Vagina (tissue), 2 donors: Measurements from ENCODE around the gene PROSER2. TPM values are rescaled to one million over a fixed set of nuclear protein-coding genes. Genes with fewer than 3 reads are reported as not detected.

ENCODE experiments used
- DNase-seq, 2 donors: peaks; one replicate each; pipeline ENCODE4 v3.0.0-alpha.2; 2017; ENCODE audit errors: extremely low spot score in 2 of 2
- H3K27ac ChIP-seq: fragments of 200-600 bp; sonication (generic); one replicate; pipeline ENCODE4 v1.5.1; 2019
- H3K27me3 ChIP-seq: fragments of 200-600 bp; sonication (generic); one replicate; pipeline ENCODE4 v1.5.1; 2019
- H3K36me3 ChIP-seq, 2 donors: fragments of 200-600 bp; sonication (generic); one replicate each; pipeline ENCODE4 v1.5.1; 2017 to 2019
- H3K4me1 ChIP-seq: fragments of 200-600 bp; sonication (generic); one replicate; pipeline ENCODE4 v1.5.1; 2019
- H3K4me3 ChIP-seq, 2 donors: fragments of 200-600 bp; sonication (generic); 1 replicate in 1 of 2; 2 replicates in 1 of 2; pipeline ENCODE4 v1.5.1; 2016 to 2019
- H3K9me3 ChIP-seq: fragments of 200-600 bp; sonication (generic); one replicate; pipeline ENCODE4 v1.5.1; 2019
- POLR2A ChIP-seq, 2 donors: fragments of 450-650 bp; IDR thresholded peaks; one replicate each; pipeline ENCODE4 v1.6.1; 2017; ENCODE audit warnings: antibody characterized with exemption in 2 of 2, mild to moderate bottlenecking in 2 of 2, moderate library complexity in 2 of 2
- POLR2AphosphoS5 ChIP-seq, 2 donors: sonication (generic); formaldehyde crosslinking; IDR thresholded peaks; one replicate each; pipeline ENCODE4 v1.9.0; 2017; ENCODE audit warnings: antibody characterized with exemption in 2 of 2, mild to moderate bottlenecking in 2 of 2, low read depth in 1 of 2; ENCODE audit not compliant: insufficient read depth in 1 of 2
- intact Hi-C: fragments of 100-400 bp; cut with DNase I; formaldehyde crosslinking; loops from one replicate; pipeline ENCODE4 v1.15.1; 2023
- total RNA-seq: library from RNA; depleted of rRNA; stranded (reverse); fragments of >200 nt; gene quantifications from one replicate; pipeline ENCODE4 v1.2.3, GENCODE V29; 2016
- TF ChIP-seq, protein P1 (sequence below), 3 experiments: fragments of 450-650 bp in 2 of 3; fragments of 200-600 bp in 1 of 3; sonication (generic) in 1 of 3; IDR thresholded peaks; one replicate each; pipeline ENCODE4 v1.5.1; 2017 to 2019; ENCODE audit warnings: antibody characterized with exemption in 3 of 3, mild to moderate bottlenecking in 2 of 3, moderate library complexity in 2 of 3

The PROSER2 gene
- total RNA-seq, 1 donor from 2014 or later = 8.1 TPM

DNA sequence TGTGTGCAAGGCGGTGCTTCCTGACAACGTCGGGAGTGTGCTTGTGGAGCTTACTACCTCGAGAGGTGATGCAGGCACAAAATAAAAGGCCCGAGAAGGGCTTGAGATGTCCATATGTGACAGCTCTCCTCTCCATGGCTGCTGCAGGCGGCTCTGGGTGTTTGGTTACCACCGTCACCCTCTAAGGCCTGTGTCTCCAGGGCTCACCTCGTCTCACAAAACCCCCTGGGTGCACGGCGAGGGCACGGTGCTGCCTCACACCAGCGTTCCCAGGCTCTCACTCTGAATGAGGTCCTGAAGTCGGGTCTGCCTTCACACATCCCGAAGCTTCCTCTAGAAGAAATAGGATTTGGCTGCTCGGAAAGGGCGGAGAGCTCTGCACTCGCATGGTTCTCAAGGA is 32.9 kb downstream of the PROSER2 start:
- TF ChIP-seq, protein P1, sequence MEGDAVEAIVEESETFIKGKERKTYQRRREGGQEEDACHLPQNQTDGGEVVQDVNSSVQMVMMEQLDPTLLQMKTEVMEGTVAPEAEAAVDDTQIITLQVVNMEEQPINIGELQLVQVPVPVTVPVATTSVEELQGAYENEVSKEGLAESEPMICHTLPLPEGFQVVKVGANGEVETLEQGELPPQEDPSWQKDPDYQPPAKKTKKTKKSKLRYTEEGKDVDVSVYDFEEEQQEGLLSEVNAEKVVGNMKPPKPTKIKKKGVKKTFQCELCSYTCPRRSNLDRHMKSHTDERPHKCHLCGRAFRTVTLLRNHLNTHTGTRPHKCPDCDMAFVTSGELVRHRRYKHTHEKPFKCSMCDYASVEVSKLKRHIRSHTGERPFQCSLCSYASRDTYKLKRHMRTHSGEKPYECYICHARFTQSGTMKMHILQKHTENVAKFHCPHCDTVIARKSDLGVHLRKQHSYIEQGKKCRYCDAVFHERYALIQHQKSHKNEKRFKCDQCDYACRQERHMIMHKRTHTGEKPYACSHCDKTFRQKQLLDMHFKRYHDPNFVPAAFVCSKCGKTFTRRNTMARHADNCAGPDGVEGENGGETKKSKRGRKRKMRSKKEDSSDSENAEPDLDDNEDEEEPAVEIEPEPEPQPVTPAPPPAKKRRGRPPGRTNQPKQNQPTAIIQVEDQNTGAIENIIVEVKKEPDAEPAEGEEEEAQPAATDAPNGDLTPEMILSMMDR (IDR thresholded peaks at IDR 0.05) = no peak
- TF ChIP-seq POLR2AphosphoS5 (IDR thresholded peaks at IDR 0.05; ENCODE audit: insufficient read depth in 1 of 2, low read depth in 1 of 2) (no peak), POLR2A (IDR thresholded peaks at IDR 0.05) (no peak)
- Histone ChIP-seq H3K4me3 (no peak overlapping the region), H3K36me3 (no peaks in the 10 kb centered on the region), H3K27ac (no peak overlapping the region), H3K9me3 (no peaks in the 10 kb centered on the region), H3K4me1 (no peaks in the 10 kb centered on the region), H3K27me3 (no peaks in the 10 kb centered on the region)
- DNase-seq = no peak
- intact Hi-C loops = no loop called here

DNA sequence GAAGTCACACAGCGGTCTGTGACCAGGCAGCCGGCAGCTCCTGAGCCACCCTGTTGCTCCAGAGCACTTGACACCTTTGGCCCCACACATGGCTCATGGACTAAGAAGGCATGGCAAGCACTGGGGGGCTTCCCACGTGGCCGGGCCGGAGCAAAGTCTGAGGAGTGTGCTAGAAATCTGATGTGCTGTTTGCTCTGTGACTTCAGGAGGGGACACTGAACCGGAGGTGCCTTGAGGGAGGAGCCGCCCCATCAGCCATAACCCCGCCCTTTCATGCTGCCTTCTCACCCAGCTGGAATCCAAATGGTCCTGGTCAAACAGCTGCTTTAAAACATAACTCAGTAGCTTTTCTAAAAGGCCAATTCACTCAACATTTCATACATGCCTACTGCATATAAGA is 33.5 kb downstream of the PROSER2 start:
- no peaks in the 10 kb centered on the region for H3K36me3 ChIP-seq
- no peaks in the 10 kb centered on the region for H3K27me3 ChIP-seq
- DNase-seq = no peak
- no peak for TF ChIP-seq POLR2A (IDR thresholded peaks at IDR 0.05)
- TF ChIP-seq, protein P1 (IDR thresholded peaks at IDR 0.05) = no peak
- TF ChIP-seq POLR2AphosphoS5 (IDR thresholded peaks at IDR 0.05; ENCODE audit: insufficient read depth in 1 of 2, low read depth in 1 of 2) = no peak
- H3K27ac ChIP-seq = no peak overlapping the region
- H3K4me3 ChIP-seq = no peak overlapping the region
- no peaks in the 10 kb centered on the region for H3K9me3 ChIP-seq
- H3K4me1 ChIP-seq = no peaks in the 10 kb centered on the region
- intact Hi-C loops = no loop called here

DNA sequence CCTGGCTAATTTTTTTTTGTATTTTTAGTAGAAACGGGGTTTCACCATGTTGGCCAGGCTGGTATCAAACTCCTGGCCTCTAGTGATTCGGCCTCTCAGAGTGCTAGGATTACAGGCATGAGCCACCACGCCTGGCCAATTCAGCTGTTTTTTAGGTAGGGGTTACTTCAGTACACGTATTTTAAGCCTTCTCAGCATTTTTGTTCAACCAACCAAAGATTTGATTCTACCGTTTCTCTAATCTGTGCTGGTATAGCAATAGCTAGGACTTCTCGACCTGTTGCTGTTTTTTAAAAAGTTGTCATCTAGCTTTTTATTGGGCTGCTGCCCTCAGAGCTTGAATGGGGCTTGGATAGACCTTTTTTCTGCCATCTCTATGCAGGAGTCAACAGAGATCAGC is 34.9 kb downstream of the PROSER2 start:
- Histone ChIP-seq H3K27ac (no peak overlapping the region), H3K27me3 (no peaks in the 10 kb centered on the region), H3K4me1 (no peaks in the 10 kb centered on the region), H3K36me3 (no peaks in the 10 kb centered on the region), H3K4me3 (no peak overlapping the region), H3K9me3 (no peaks in the 10 kb centered on the region)
- DNase-seq = no peak
- intact Hi-C loops = no loop called here
- TF ChIP-seq POLR2A (IDR thresholded peaks at IDR 0.05) (no peak), POLR2AphosphoS5 (IDR thresholded peaks at IDR 0.05; ENCODE audit: insufficient read depth in 1 of 2, low read depth in 1 of 2) (no peak)
- TF ChIP-seq, protein P1 (IDR thresholded peaks at IDR 0.05) = no peak

DNA sequence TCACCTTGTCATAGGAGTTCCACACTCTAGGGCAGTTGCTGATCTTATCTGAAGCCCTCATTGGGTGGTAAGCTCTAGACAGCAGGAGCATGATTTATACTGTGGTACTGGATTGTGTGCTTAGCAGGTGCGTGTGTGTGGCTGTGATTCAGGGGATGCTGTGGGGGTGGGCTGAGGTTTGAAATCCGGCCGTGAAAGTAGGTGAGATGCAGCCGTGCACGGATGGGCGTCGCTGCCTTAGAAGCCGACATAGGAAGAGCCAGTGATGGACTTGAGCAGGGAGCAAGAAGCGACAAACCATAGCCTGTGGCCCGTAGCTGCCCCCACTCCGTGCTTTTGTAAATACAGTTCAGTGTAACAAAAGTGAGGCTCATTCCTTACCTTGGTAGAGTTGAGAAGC is 38.2 kb downstream of the PROSER2 start:
- TF ChIP-seq POLR2AphosphoS5 (IDR thresholded peaks at IDR 0.05; ENCODE audit: insufficient read depth in 1 of 2, low read depth in 1 of 2) (no peak), POLR2A (IDR thresholded peaks at IDR 0.05) (no peak)
- TF ChIP-seq, protein P1 (IDR thresholded peaks at IDR 0.05) = no peak
- DNase-seq = no peak
- H3K36me3 ChIP-seq = no peaks in the 10 kb centered on the region
- H3K27ac ChIP-seq = no peak overlapping the region
- intact Hi-C loops = no loop called here
- H3K9me3 ChIP-seq = no peaks in the 10 kb centered on the region
- H3K27me3 ChIP-seq = no peaks in the 10 kb centered on the region
- H3K4me3 ChIP-seq = no peak overlapping the region
- no peaks in the 10 kb centered on the region for H3K4me1 ChIP-seq

DNA sequence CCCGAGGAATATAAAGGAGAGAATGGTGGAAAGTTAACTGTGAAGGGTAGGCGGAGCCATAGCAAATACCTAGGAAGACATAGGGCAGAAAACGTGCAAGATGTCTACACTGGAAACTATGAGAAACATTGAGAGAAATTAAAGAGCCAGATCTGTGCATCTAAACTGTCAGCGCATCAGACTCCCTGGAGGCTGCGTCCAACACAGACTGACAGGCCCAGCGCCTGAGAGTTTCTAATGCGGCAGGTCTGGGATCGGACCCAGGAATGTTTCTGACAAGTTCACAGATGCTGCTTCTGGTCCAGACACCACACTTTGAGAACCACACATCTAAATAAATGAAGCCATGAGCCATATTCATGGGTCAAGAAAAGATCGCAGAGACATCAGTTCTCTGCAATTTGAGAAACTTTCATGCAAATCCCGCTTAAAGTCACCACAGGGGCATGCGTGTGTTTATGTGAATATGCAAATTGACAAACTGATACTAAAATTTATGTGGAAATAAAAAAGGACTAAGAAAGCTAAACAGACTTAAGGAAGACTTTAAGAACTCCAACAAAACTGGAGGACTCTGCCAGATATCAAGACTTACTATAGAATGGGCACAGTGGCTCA is 38.8 kb downstream of the PROSER2 start:
- H3K4me1 ChIP-seq = no peaks in the 10 kb centered on the region
- intact Hi-C loops = no loop called here
- DNase-seq = no peak
- no peaks in the 10 kb centered on the region for H3K27me3 ChIP-seq
- TF ChIP-seq, protein P1 (IDR thresholded peaks at IDR 0.05) = no peak
- no peak for TF ChIP-seq POLR2AphosphoS5 (IDR thresholded peaks at IDR 0.05; ENCODE audit: insufficient read depth in 1 of 2, low read depth in 1 of 2)
- no peak for TF ChIP-seq POLR2A (IDR thresholded peaks at IDR 0.05)
- H3K9me3 ChIP-seq = no peaks in the 10 kb centered on the region
- H3K27ac ChIP-seq = no peak overlapping the region
- H3K4me3 ChIP-seq = no peak overlapping the region
- H3K36me3 ChIP-seq = no peaks in the 10 kb centered on the region
